ENCODE measurements around the gene NHSL2. TPM values are rescaled to one million over a fixed set of nuclear protein-coding genes. Genes with fewer than 3 reads are reported as not detected.

Gene NHSL2
- total and polyA plus RNA-seq, 8 donors, result under 0.01 to 6.4 (median 1.7) TPM

GRCh38 chrX:72128183-72128834 lies 217.7 kb downstream of the NHSL2 start:
- Histone ChIP-seq H3K9me3 (peaks cover 0 to 4% (median 0%) of the 10 kb centered on the region in 4 donors), H3K4me3 (no peak overlapping the region), H3K36me3 (no peaks in the 10 kb centered on the region), H3K27ac (peak overlapping the region in 1 of 5 donors; percentile 21), H3K27me3 (peaks cover 0 to 30% (median 0%) of the 10 kb centered on the region in 3 donors), H3K4me1 (peaks cover 4 to 74% (median 41%) of the 10 kb centered on the region in 4 donors)
- intact Hi-C loops (cut with DNase I; ENCODE audit: low total_unique reads), result loop anchor here (5.0 kb wide), 1 partner anchor 106 kb away; no protein-coding TSS in a partner anchor
- no peak for DNase-seq
- WGBS, 5 donors, result 42 to 90% (median 78%) methylated on average over 3 to 4 of the region's 4 CpGs
- no peak for TF ChIP-seq CTCF (IDR thresholded peaks at IDR 0.05)
- no peak for TF ChIP-seq EP300 (IDR thresholded peaks at IDR 0.05)

- WGBS, 5 donors, result 46 to 68% (median 59%) methylated on average over 5 to 6 of the region's 6 CpGs
- H3K36me3 ChIP-seq, result no peaks in the 10 kb centered on the region
- peaks cover 0 to 29% (median 0%) of the 10 kb centered on the region in 3 donors for H3K27me3 ChIP-seq
- TF ChIP-seq CTCF (IDR thresholded peaks at IDR 0.05) (peak in 1 of 7 experiments; percentile 20), EP300 (IDR thresholded peaks at IDR 0.05) (no peak)
- DNase-seq, result no peak
- intact Hi-C loops (cut with DNase I; ENCODE audit: low total_unique reads), result loop anchor here (5.0 kb wide), 1 partner anchor 107 kb away; no protein-coding TSS in a partner anchor
- no peak overlapping the region for H3K27ac ChIP-seq
- H3K4me3 ChIP-seq, result no peak overlapping the region
- peaks cover 4 to 68% (median 35%) of the 10 kb centered on the region in 4 donors for H3K4me1 ChIP-seq
- H3K9me3 ChIP-seq, result peaks cover 0 to 4% (median 0%) of the 10 kb centered on the region in 4 donors
Measured at GRCh38 chrX:72128881-72129280, 218.2 kb downstream of the NHSL2 start.

GRCh38 chrX:72129661-72130060 lies 219.0 kb downstream of the NHSL2 start:
- H3K9me3 ChIP-seq, result peaks cover 0 to 4% (median 0%) of the 10 kb centered on the region in 4 donors
- H3K27ac ChIP-seq, result no peak overlapping the region
- peaks cover 0 to 30% (median 0%) of the 10 kb centered on the region in 3 donors for H3K27me3 ChIP-seq
- WGBS, 5 donors, result 89 to 98% (median 96%) methylated on average over 11 to 16 of the region's 16 CpGs
- H3K4me1 ChIP-seq, result peaks cover 4 to 61% (median 27%) of the 10 kb centered on the region in 4 donors
- no peaks in the 10 kb centered on the region for H3K36me3 ChIP-seq
- TF ChIP-seq EP300 (IDR thresholded peaks at IDR 0.05) (no peak), POLR2AphosphoS5 (IDR thresholded peaks at IDR 0.05) (no peak), POLR2A (IDR thresholded peaks at IDR 0.05) (no peak), CTCF (IDR thresholded peaks at IDR 0.05) (no peak)
- intact Hi-C loops (cut with DNase I; ENCODE audit: low total_unique reads), result loop anchor here (5.0 to 10.0 kb wide), 2 partner anchors 107 to 125 kb away; no protein-coding TSS in a partner anchor
- no peak for DNase-seq
- H3K4me3 ChIP-seq, result no peak overlapping the region

GRCh38 chrX:72130156-72130761 lies 219.6 kb downstream of the NHSL2 start:
- intact Hi-C loops (cut with DNase I; ENCODE audit: low total_unique reads), result loop anchor here (10.0 kb wide), 1 partner anchor 125 kb away; no protein-coding TSS in a partner anchor
- Histone ChIP-seq H3K36me3 (no peaks in the 10 kb centered on the region), H3K4me3 (peak overlapping the region in 2 of 4 donors; percentile 50 to 53), H3K27ac (peak overlapping the region in 1 of 5 donors; percentile 87), H3K9me3 (peaks cover 0 to 4% (median 0%) of the 10 kb centered on the region in 4 donors), H3K4me1 (peaks cover 4 to 55% (median 23%) of the 10 kb centered on the region in 4 donors), H3K27me3 (peaks cover 0 to 31% (median 0%) of the 10 kb centered on the region in 3 donors)
- TF ChIP-seq CTCF (IDR thresholded peaks at IDR 0.05), result no peak
- no peak for TF ChIP-seq POLR2A (IDR thresholded peaks at IDR 0.05)
- TF ChIP-seq EP300 (IDR thresholded peaks at IDR 0.05), result no peak
- no peak for TF ChIP-seq POLR2AphosphoS5 (IDR thresholded peaks at IDR 0.05)
- DNase-seq, result no peak
- 81 to 92% (median 90%) methylated on average over 12 of the region's 12 CpGs for WGBS, 5 donors
